Parathyroid adenoma (tissue), 2 donors: ENCODE data around the gene CYGB.
A peak's percentile ranks its signal among the peaks of the same experiment; 100 is the strongest.

ENCODE experiments used
- H2AFZ ChIP-seq: fragments of 300-600 bp; sonication (generic); one replicate; pipeline ENCODE4 v1.7.0; 2017; ENCODE audit warnings: antibody characterized with exemption, mild to moderate bottlenecking
- H3K27ac ChIP-seq: fragments of 300-600 bp; sonication (generic); one replicate; pipeline ENCODE4 v1.7.0; 2017
- H3K27me3 ChIP-seq: fragments of 300-600 bp; sonication (generic); one replicate; pipeline ENCODE4 v1.7.0; 2017; ENCODE audit warnings: low read length; ENCODE audit not compliant: control insufficient read depth, insufficient read depth
- H3K36me3 ChIP-seq: fragments of 300-600 bp; sonication (generic); one replicate; pipeline ENCODE4 v1.7.0; 2017; ENCODE audit warnings: low read length; ENCODE audit not compliant: control insufficient read depth, insufficient read depth
- H3K4me1 ChIP-seq: fragments of 300-600 bp; sonication (generic); one replicate; pipeline ENCODE4 v1.7.0; 2017; ENCODE audit warnings: control low read depth
- H3K4me2 ChIP-seq: fragments of 300-600 bp; sonication (generic); one replicate; pipeline ENCODE4 v1.7.0; 2017; ENCODE audit warnings: low read length
- H3K4me3 ChIP-seq: fragments of 300-600 bp; sonication (generic); one replicate; pipeline ENCODE4 v1.7.0; 2017; ENCODE audit warnings: low read depth, low read length
- H3K79me2 ChIP-seq: fragments of 300-600 bp; sonication (generic); one replicate; pipeline ENCODE4 v1.7.0; 2017; ENCODE audit warnings: control low read depth
- H3K9ac ChIP-seq: fragments of 300-600 bp; sonication (generic); one replicate; pipeline ENCODE4 v1.7.0; 2017; ENCODE audit warnings: mild to moderate bottlenecking
- H3K9me3 ChIP-seq: fragments of 300-600 bp; sonication (generic); one replicate; pipeline ENCODE4 v1.7.0; 2017; ENCODE audit warnings: low read length; ENCODE audit not compliant: control insufficient read depth
- CTCF ChIP-seq: fragments of 300-600 bp; sonication (generic); IDR thresholded peaks from one replicate; pipeline ENCODE4 v1.7.0; 2017; ENCODE audit warnings: antibody characterized with exemption, mild to moderate bottlenecking
- donor health status: primary hyperparathyroidism.

Gene CYGB

GRCh38 chr17:76501018-76501826 is 36.3 kb downstream of the CYGB start, which contains the start of gene RHBDF2:
Gene RHBDF2, minus strand, starts transcription at chr17:76501423. Its CDS starts 19,899 bp downstream, at chr17:76481524.
- no peaks in the 10 kb centered on the region for H3K27me3 ChIP-seq
- H3K79me2 ChIP-seq: no peaks in the 10 kb centered on the region
- H3K4me2 ChIP-seq: peak within 1 kb of the TSS; percentile 72
- no peaks in the 10 kb centered on the region for H3K36me3 ChIP-seq
- peak within 1 kb of the TSS; percentile 97 for H2AFZ ChIP-seq
- peaks cover 9% of the 10 kb centered on the region for H3K4me1 ChIP-seq
- peak within 1 kb of the TSS; percentile 56 for H3K9ac ChIP-seq
- no peaks in the 10 kb centered on the region for H3K9me3 ChIP-seq
- TF ChIP-seq CTCF: no peak
- peak within 1 kb of the TSS; percentile 74 for H3K27ac ChIP-seq
- peak within 1 kb of the TSS; percentile 62 for H3K4me3 ChIP-seq

- H3K4me1 ChIP-seq: peaks cover 9% of the 10 kb centered on the region
- H3K4me2 ChIP-seq: peak overlapping the region; percentile 72
Measured at GRCh38 chr17:76500747-76501017, 36.8 kb downstream of the CYGB start.

GRCh38 chr17:76500074-76500746 is 37.3 kb downstream of the CYGB start:
- no peaks in the 10 kb centered on the region for H3K36me3 ChIP-seq
- no peak for TF ChIP-seq CTCF
- H3K9ac ChIP-seq: no peak overlapping the region
- no peaks in the 10 kb centered on the region for H3K9me3 ChIP-seq
- peak overlapping the region; percentile 72 for H3K4me2 ChIP-seq
- H3K79me2 ChIP-seq: no peaks in the 10 kb centered on the region
- H3K27me3 ChIP-seq: no peaks in the 10 kb centered on the region
- peak overlapping the region; percentile 62 for H3K4me3 ChIP-seq
- peak overlapping the region; percentile 97 for H2AFZ ChIP-seq
- H3K4me1 ChIP-seq: peaks cover 9% of the 10 kb centered on the region
- H3K27ac ChIP-seq: peak overlapping the region; percentile 69

More at GRCh38 chr17:76500747-76501017, 36.8 kb downstream of the CYGB start:
- Histone ChIP-seq H3K27ac (peak overlapping the region; percentile 69), H2AFZ (peak overlapping the region; percentile 97), H3K27me3 (no peaks in the 10 kb centered on the region), H3K79me2 (no peaks in the 10 kb centered on the region), H3K4me3 (peak overlapping the region; percentile 62), H3K9ac (peak overlapping the region; percentile 56), H3K9me3 (no peaks in the 10 kb centered on the region), H3K36me3 (no peaks in the 10 kb centered on the region)
- no peak for TF ChIP-seq CTCF

GRCh38 chr17:76499267-76499667 is 38.2 kb downstream of the CYGB start:
- H3K4me3 ChIP-seq: no peak overlapping the region
- H3K9me3 ChIP-seq: no peaks in the 10 kb centered on the region
- no peaks in the 10 kb centered on the region for H3K79me2 ChIP-seq
- H3K9ac ChIP-seq: no peak overlapping the region
- H3K4me2 ChIP-seq: no peak overlapping the region
- H3K4me1 ChIP-seq: peaks cover 9% of the 10 kb centered on the region
- no peaks in the 10 kb centered on the region for H3K27me3 ChIP-seq
- no peak for TF ChIP-seq CTCF
- peak overlapping the region; percentile 70 for H3K27ac ChIP-seq
- no peak overlapping the region for H2AFZ ChIP-seq
- H3K36me3 ChIP-seq: no peaks in the 10 kb centered on the region
